ENCODE data around the gene ABCC1. TPM values are rescaled to one million over a fixed set of nuclear protein-coding genes. Genes with fewer than 3 reads are reported as not detected.
A peak's percentile ranks its signal among the peaks of the same experiment; 100 is the strongest.

ABCC1 gene
- total RNA-seq, 2 experiments from 2014 or later: 64.5 to 67.6 TPM

DNA sequence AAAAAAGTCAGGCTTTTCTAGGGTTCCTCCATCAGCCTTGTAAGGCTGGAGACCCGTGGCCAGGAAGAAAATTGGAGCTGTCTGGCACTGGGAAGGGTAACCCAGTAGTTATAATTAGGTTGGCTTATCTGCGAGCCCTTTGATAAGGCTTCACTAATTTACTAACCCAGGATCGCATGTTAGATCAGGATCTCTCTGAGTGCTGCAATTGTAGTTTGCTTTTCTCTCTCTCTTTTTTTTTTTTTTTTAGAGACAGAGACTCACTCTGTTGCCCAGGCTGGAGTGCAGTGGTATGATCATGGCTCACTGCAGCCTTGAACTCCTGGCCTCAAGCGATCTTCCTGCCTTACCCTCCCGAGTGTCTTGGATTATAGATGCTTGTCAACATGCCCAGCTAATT, 17.0 kb downstream of the ABCC1 start:
- H3K9me3 Mint-ChIP-seq: peaks cover 30% of the 10 kb centered on the region
- DNase-seq: no peak
- intact Hi-C loops (cut with micrococcal nuclease): loop anchor here (10.0 kb wide), 1 partner anchor 58 kb away; no protein-coding TSS in a partner anchor
- TF ChIP-seq, protein P1, sequence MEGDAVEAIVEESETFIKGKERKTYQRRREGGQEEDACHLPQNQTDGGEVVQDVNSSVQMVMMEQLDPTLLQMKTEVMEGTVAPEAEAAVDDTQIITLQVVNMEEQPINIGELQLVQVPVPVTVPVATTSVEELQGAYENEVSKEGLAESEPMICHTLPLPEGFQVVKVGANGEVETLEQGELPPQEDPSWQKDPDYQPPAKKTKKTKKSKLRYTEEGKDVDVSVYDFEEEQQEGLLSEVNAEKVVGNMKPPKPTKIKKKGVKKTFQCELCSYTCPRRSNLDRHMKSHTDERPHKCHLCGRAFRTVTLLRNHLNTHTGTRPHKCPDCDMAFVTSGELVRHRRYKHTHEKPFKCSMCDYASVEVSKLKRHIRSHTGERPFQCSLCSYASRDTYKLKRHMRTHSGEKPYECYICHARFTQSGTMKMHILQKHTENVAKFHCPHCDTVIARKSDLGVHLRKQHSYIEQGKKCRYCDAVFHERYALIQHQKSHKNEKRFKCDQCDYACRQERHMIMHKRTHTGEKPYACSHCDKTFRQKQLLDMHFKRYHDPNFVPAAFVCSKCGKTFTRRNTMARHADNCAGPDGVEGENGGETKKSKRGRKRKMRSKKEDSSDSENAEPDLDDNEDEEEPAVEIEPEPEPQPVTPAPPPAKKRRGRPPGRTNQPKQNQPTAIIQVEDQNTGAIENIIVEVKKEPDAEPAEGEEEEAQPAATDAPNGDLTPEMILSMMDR (IDR thresholded peaks at IDR 0.05): no peak
- H3K4me3 Mint-ChIP-seq: no peak overlapping the region
- no peak for ATAC-seq
- peaks cover 50% of the 10 kb centered on the region for H3K4me1 Mint-ChIP-seq (ENCODE audit: low read depth)
- H3K36me3 Mint-ChIP-seq (ENCODE audit: low read depth): peaks cover 68% of the 10 kb centered on the region
- no peak overlapping the region for H3K27ac Mint-ChIP-seq
- H3K27me3 Mint-ChIP-seq: no peaks in the 10 kb centered on the region
- POLR2A ChIA-PET: no interaction called here
- CTCF ChIA-PET: no interaction called here

DNA sequence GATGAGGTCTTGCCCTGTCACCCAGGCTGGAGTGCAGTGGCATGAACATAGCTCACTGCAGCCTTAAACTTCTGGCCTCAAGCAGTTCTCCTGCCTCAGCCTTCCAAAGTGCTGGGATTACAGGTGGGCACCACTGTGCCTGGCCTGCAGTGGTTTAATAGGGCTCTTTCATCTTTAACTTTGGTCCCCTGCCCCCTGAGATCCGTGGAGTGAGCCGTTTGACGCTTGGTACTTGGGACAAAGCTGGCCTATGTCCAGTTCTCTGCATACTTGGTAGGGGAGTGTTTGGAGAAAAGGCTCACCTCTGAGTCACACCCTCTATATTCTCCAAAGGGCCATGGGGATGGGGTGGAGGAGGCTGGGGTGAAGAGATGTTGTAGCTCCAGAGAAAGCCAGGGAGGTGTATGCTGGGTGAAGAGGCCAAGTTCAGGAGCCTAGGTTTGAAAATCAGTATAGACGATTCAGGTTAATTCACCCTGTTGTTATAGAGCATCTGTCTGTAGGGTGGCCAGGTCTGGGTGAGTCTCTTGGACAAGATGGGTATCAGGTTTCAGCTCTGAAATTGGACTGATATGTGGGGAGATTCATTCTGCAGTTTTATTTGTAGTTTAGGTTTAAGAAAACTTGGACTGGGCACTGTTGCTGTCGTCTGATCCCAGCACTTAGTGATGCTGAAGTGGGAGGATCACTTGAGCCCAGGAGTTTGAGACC, 17.6 kb downstream of the ABCC1 start:
- H3K27me3 Mint-ChIP-seq: no peaks in the 10 kb centered on the region
- no peak overlapping the region for H3K4me3 Mint-ChIP-seq
- CTCF ChIA-PET: interaction anchor here (0.8 kb wide), 1 partner anchor 9 kb away, joined by 3 read pairs; no protein-coding TSS in a partner anchor
- peaks cover 47% of the 10 kb centered on the region for H3K4me1 Mint-ChIP-seq (ENCODE audit: low read depth)
- ATAC-seq (no peak), DNase-seq (no peak)
- POLR2A ChIA-PET: no interaction called here
- peaks cover 69% of the 10 kb centered on the region for H3K36me3 Mint-ChIP-seq (ENCODE audit: low read depth)
- peak overlapping the region; percentile 32 for H3K27ac Mint-ChIP-seq
- H3K9me3 Mint-ChIP-seq: peaks cover 32% of the 10 kb centered on the region
- intact Hi-C loops (cut with micrococcal nuclease): loop anchor here (10.0 kb wide), 1 partner anchor 58 kb away; no protein-coding TSS in a partner anchor
- TF ChIP-seq, protein P1 (IDR thresholded peaks at IDR 0.05): no peak

GRCh38 chr16:15967655-15968315, 18.4 kb downstream of the ABCC1 start:
- ChIA-PET POLR2A (no interaction called here), CTCF (no interaction called here)
- Mint-ChIP-seq H3K27me3 (no peaks in the 10 kb centered on the region), H3K27ac (no peak overlapping the region), H3K4me1 (ENCODE audit: low read depth) (peaks cover 44% of the 10 kb centered on the region), H3K4me3 (no peak overlapping the region), H3K36me3 (ENCODE audit: low read depth) (peaks cover 69% of the 10 kb centered on the region), H3K9me3 (peaks cover 30% of the 10 kb centered on the region)
- DNase-seq: no peak
- TF ChIP-seq, protein P1 (IDR thresholded peaks at IDR 0.05): no peak
- intact Hi-C loops (cut with micrococcal nuclease): loop anchor here (10.0 kb wide), 1 partner anchor 57 kb away; no protein-coding TSS in a partner anchor
- no peak for ATAC-seq

GRCh38 chr16:15970202-15970601, 20.8 kb downstream of the ABCC1 start:
- intact Hi-C loops (cut with micrococcal nuclease): no loop called here
- ChIA-PET POLR2A (interaction anchor here (0.6 kb wide), 1 partner anchor 76 kb away, joined by 4 read pairs; no protein-coding TSS in a partner anchor), CTCF (interaction anchor here (1.2 kb wide), 1 partner anchor 11 kb away, joined by 3 read pairs; no protein-coding TSS in a partner anchor)
- Mint-ChIP-seq H3K27ac (peak overlapping the region; percentile 40), H3K4me1 (ENCODE audit: low read depth) (peaks cover 42% of the 10 kb centered on the region), H3K9me3 (peaks cover 20% of the 10 kb centered on the region), H3K27me3 (no peaks in the 10 kb centered on the region), H3K4me3 (no peak overlapping the region), H3K36me3 (ENCODE audit: low read depth) (peaks cover 63% of the 10 kb centered on the region)
- DNase-seq (peak; percentile 39), ATAC-seq (peak; percentile 88)
- TF ChIP-seq, protein P1 (IDR thresholded peaks at IDR 0.05): no peak

All from activated CD8-positive, alpha-beta T cell treated with anti-CD3 and anti-CD28 coated beads for 36 hours (primary cell).